DOHH2 (cell line): ENCODE data around the gene APBA3.
A peak's percentile ranks its signal among the peaks of the same experiment; 100 is the strongest.

Experiments used
- H3F3A ChIP-seq: fragments of 200-600 bp; sonication (generic), shearing (Covaris generic); 2 replicates; pipeline ENCODE4 v1.6.0; 2016; ENCODE audit warnings: antibody characterized with exemption, mild to moderate bottlenecking; ENCODE audit not compliant: control insufficient read depth, insufficient read depth
- H3K27ac ChIP-seq: fragments of 200-600 bp; sonication (generic); 2 replicates; pipeline ENCODE4 v1.5.1; 2014; ENCODE audit warnings: low read depth, mild to moderate bottlenecking, low read length, moderate library complexity
- H3K27me3 ChIP-seq: fragments of 200-600 bp; sonication (generic); 2 replicates; pipeline ENCODE4 v1.6.1; 2014; ENCODE audit warnings: mild to moderate bottlenecking, low read length, mixed read lengths; ENCODE audit not compliant: control insufficient read depth
- H3K36me3 ChIP-seq: fragments of 200-600 bp; sonication (generic); 2 replicates; pipeline ENCODE4 v1.6.1; 2014; ENCODE audit warnings: mild to moderate bottlenecking, low read length, moderate library complexity, mixed read lengths; ENCODE audit not compliant: control insufficient read depth
- H3K4me1 ChIP-seq: fragments of 200-600 bp; sonication (generic); 2 replicates; pipeline ENCODE4 v1.6.1; 2014; ENCODE audit warnings: mild to moderate bottlenecking, low read length, mixed read lengths; ENCODE audit not compliant: control insufficient read depth
- H3K4me2 ChIP-seq: fragments of 200-600 bp; sonication (generic); 2 replicates; pipeline ENCODE4 v1.6.0; 2014; ENCODE audit warnings: mild to moderate bottlenecking, low read length, moderate library complexity
- H3K4me3 ChIP-seq: fragments of 200-600 bp; sonication (generic); 2 replicates; pipeline ENCODE4 v1.5.1; 2014; ENCODE audit warnings: mild to moderate bottlenecking, low read length, mixed read lengths
- H3K79me2 ChIP-seq: fragments of 200-600 bp; sonication (generic); 2 replicates; pipeline ENCODE4 v1.6.1; 2014; ENCODE audit warnings: mild to moderate bottlenecking, low read length, mixed read lengths; ENCODE audit not compliant: control insufficient read depth
- H3K9me2 ChIP-seq: fragments of 200-600 bp; sonication (generic); replicated peaks from 2 replicates; pipeline ENCODE4 v1.6.1; 2014; ENCODE audit warnings: mild to moderate bottlenecking, low read length, mixed read lengths; ENCODE audit not compliant: control insufficient read depth
- H3K9me3 ChIP-seq: fragments of 200-600 bp; sonication (generic); 2 replicates; pipeline ENCODE4 v1.6.1; 2014; ENCODE audit warnings: antibody characterized with exemption, low read length, mixed read lengths; ENCODE audit not compliant: control insufficient read depth, insufficient read depth
- H4K20me1 ChIP-seq: fragments of 200-600 bp; sonication (generic); 2 replicates; pipeline ENCODE4 v1.6.0; 2014; ENCODE audit warnings: low read depth, mild to moderate bottlenecking, antibody characterized with exemption, low read length, moderate library complexity; ENCODE audit not compliant: control insufficient read depth, insufficient read depth
- EZH2phosphoT487 ChIP-seq: fragments of 200-600 bp; sonication (generic); IDR thresholded peaks from 2 replicates; pipeline ENCODE4 v1.6.1; 2017; ENCODE audit warnings: borderline replicate concordance, mild to moderate bottlenecking, antibody characterized with exemption, low read length, moderate library complexity, mixed read lengths
- TF ChIP-seq, protein P1 (sequence below): fragments of 200-600 bp; sonication (generic); IDR thresholded peaks from one replicate; pipeline ENCODE4 v1.5.1; 2014; ENCODE audit warnings: antibody characterized with exemption, mild to moderate bottlenecking, low read depth, low read length; ENCODE audit not compliant: poor library complexity, severe bottlenecking

APBA3 gene

DNA sequence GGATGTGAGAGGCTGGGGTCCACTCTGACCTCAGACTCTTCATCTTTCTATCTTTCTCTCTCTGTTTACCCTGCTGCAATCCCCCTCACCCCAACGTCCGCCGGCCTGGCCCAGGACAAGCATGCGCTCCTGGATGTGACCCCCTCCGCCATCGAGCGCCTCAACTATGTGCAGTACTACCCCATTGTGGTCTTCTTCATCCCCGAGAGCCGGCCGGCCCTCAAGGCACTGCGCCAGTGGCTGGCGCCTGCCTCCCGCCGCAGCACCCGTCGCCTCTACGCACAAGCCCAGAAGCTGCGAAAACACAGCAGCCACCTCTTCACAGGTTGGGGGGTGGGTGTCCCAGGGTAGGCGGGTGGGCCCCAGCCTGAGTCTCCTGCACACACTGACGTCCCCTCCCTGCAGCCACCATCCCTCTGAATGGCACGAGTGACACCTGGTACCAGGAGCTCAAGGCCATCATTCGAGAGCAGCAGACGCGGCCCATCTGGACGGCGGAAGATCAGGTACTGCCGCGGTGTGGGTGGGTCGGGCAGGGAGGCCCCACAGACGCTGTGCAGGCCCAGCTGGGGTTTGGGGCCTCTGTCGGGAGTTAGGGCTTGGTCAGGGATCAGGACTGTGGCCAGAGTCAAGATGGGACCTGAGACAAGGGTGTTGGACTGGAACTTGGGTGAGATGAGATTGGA lies 15.0 kb downstream of the APBA3 start:
- TF ChIP-seq, protein P1, sequence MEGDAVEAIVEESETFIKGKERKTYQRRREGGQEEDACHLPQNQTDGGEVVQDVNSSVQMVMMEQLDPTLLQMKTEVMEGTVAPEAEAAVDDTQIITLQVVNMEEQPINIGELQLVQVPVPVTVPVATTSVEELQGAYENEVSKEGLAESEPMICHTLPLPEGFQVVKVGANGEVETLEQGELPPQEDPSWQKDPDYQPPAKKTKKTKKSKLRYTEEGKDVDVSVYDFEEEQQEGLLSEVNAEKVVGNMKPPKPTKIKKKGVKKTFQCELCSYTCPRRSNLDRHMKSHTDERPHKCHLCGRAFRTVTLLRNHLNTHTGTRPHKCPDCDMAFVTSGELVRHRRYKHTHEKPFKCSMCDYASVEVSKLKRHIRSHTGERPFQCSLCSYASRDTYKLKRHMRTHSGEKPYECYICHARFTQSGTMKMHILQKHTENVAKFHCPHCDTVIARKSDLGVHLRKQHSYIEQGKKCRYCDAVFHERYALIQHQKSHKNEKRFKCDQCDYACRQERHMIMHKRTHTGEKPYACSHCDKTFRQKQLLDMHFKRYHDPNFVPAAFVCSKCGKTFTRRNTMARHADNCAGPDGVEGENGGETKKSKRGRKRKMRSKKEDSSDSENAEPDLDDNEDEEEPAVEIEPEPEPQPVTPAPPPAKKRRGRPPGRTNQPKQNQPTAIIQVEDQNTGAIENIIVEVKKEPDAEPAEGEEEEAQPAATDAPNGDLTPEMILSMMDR, result no peak
- TF ChIP-seq EZH2phosphoT487, result no peak
- no peaks in the 10 kb centered on the region for H3F3A ChIP-seq
- no peaks in the 10 kb centered on the region for H3K36me3 ChIP-seq
- no peaks in the 10 kb centered on the region for H3K27me3 ChIP-seq
- H4K20me1 ChIP-seq, result no peaks in the 10 kb centered on the region
- H3K4me3 ChIP-seq, result no peak overlapping the region
- H3K4me1 ChIP-seq, result peaks cover 6% of the 10 kb centered on the region
- H3K9me2 ChIP-seq, result no peaks in the 10 kb centered on the region
- H3K9me3 ChIP-seq, result peaks cover 3% of the 10 kb centered on the region; the same call in 1 of the 2 replicates
- H3K79me2 ChIP-seq, result no peaks in the 10 kb centered on the region
- H3K27ac ChIP-seq, result no peak overlapping the region
- no peak overlapping the region for H3K4me2 ChIP-seq

DNA sequence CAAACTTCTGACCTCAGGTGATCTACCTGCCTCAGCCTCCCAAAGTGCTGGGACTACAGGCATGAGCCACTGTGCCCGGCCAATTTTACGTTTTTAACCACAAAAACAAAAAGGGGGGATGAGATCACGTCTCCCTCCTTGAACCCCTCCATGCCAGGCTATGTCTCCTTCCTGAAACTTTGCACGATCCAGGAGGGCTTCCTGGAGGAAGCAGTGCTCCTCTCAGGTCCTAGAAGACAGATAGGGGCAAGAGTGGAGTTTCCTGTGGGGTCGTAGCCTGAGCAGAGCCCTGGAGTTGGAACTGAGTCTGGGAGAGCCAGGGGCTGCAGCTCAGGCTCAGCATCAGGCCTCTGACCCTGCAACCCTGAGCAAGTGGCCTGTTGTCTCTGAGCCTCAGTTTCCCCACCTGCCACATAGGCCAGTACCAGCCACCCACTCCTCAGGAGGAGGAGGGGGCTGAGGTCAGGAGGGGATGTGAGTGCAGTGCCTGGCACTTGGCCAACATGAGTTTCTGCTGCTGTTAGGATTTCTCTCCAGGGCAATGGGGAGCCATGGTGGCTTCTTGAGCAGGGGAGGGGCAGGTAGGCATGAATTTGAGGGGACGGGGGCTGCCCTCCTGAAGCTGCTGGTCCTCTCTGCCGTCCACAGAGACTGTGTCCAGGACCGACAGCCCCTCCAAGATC lies 16.0 kb downstream of the APBA3 start:
- H3K79me2 ChIP-seq, result no peaks in the 10 kb centered on the region
- no peaks in the 10 kb centered on the region for H3K27me3 ChIP-seq
- no peak for TF ChIP-seq EZH2phosphoT487
- TF ChIP-seq, protein P1, result no peak
- peaks cover 3% of the 10 kb centered on the region; the same call in 1 of the 2 replicates for H3K9me3 ChIP-seq
- no peak overlapping the region for H3K4me3 ChIP-seq
- no peaks in the 10 kb centered on the region for H3F3A ChIP-seq
- H3K4me2 ChIP-seq, result no peak overlapping the region
- H3K4me1 ChIP-seq, result peaks cover 6% of the 10 kb centered on the region
- H4K20me1 ChIP-seq, result no peaks in the 10 kb centered on the region
- H3K9me2 ChIP-seq, result no peaks in the 10 kb centered on the region
- no peaks in the 10 kb centered on the region for H3K36me3 ChIP-seq
- H3K27ac ChIP-seq, result no peak overlapping the region

DNA sequence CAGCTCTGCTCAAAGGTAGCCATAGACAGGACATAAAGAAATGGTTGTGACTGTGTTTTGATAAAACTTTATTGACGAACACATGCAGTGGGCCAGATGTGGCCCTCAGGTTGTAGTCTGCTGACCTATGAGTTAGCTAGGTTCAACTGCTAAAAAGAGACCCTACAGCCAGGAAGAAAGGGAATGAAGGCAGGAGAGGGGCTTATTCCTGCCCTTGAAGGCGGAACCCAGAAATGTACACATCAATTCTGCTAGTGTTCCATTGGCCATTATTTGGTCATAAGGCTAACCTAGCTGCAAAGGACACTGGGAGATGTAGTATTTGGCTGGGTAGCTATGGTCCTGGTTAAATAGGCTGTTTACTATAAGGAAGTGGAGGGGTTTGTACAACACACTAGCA lies 18.0 kb downstream of the APBA3 start:
- H3K36me3 ChIP-seq, result no peaks in the 10 kb centered on the region
- H3K27ac ChIP-seq, result no peak overlapping the region
- no peaks in the 10 kb centered on the region for H3K27me3 ChIP-seq
- no peak for TF ChIP-seq EZH2phosphoT487
- TF ChIP-seq, protein P1, result no peak
- no peaks in the 10 kb centered on the region for H3F3A ChIP-seq
- no peaks in the 10 kb centered on the region for H4K20me1 ChIP-seq
- no peaks in the 10 kb centered on the region for H3K79me2 ChIP-seq
- H3K9me3 ChIP-seq, result peaks cover 3% of the 10 kb centered on the region; the same call in 1 of the 2 replicates
- H3K4me3 ChIP-seq, result no peak overlapping the region
- no peaks in the 10 kb centered on the region for H3K9me2 ChIP-seq
- peaks cover 6% of the 10 kb centered on the region for H3K4me1 ChIP-seq
- peak overlapping the region; percentile 4; the same call in 1 of the 2 replicates for H3K4me2 ChIP-seq
